ENCODE measurements around the gene C9orf78. TPM values are rescaled to one million over a fixed set of nuclear protein-coding genes. Genes with fewer than 3 reads are reported as not detected.

C9orf78 gene
- total RNA-seq, 1 donor from 2014 or later = 38.0 TPM

DNA sequence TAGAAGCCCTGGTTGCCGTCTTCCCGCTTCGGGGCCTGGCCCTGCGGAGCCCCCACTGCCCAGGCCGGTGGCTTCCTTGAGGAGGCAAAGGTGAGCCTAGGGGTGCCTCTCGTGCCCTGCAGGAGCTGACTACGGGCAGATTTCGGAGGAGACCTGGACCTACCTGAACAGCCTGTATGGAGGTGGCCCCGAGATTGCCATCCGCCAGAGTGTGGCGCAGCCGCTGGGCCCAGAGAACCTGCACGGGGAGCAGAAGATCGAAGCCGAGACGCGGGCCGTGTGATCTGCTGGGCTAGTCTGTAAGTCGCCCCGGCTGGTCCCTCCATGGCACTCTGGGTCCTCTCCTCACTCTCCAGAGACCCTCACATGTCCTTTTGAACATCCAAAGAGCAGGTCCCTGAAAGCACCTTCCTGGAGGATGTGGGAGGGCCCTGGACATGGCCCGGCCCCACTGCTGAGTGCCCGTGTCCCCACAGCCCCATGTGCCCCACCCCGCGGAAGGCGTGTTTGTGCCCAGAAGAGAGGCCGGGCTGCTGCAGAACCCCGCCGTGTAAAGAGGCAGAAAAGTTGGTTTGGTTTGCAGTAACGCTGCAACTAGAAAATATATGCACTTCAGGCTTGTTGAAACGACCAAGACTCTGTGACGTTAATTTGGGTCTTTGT is 45.0 kb upstream of the C9orf78 start:
- Histone ChIP-seq H3K4me1 (ENCODE audit: insufficient read depth, low read length) (peaks cover 18% of the 10 kb centered on the region), H2AFZ (ENCODE audit: low read depth, low read length) (no peak overlapping the region), H3K36me3 (ENCODE audit: insufficient read depth, low read length) (no peaks in the 10 kb centered on the region), H3K9me3 (ENCODE audit: insufficient read depth, low read depth, low read length) (no peaks in the 10 kb centered on the region), H3K27ac (ENCODE audit: low read depth, low read length) (no peak overlapping the region), H3K4me2 (ENCODE audit: low read length) (no peak overlapping the region), H4K20me1 (ENCODE audit: insufficient read depth, low read length) (peaks cover 6% of the 10 kb centered on the region), H3K4me3 (ENCODE audit: insufficient read depth, low read depth, low read length) (no peak overlapping the region), H3K9ac (ENCODE audit: low read length) (no peak overlapping the region), H3K79me2 (ENCODE audit: insufficient read depth, low read length) (no peaks in the 10 kb centered on the region), H3K27me3 (ENCODE audit: insufficient read depth, low read length) (no peaks in the 10 kb centered on the region)
- H3K4me1 Mint-ChIP-seq (ENCODE audit: low read depth, unreplicated experiment) = peaks cover 9% of the 10 kb centered on the region
- H3K4me3 Mint-ChIP-seq (ENCODE audit: unreplicated experiment) = no peak overlapping the region
- no peak overlapping the region for H3K27ac Mint-ChIP-seq (ENCODE audit: unreplicated experiment)
- no peaks in the 10 kb centered on the region for H3K9me3 Mint-ChIP-seq (ENCODE audit: unreplicated experiment)
- no peak for TF ChIP-seq EZH2 (IDR thresholded peaks at IDR 0.05; ENCODE audit: insufficient read depth, low read length)
- TF ChIP-seq, protein P1, sequence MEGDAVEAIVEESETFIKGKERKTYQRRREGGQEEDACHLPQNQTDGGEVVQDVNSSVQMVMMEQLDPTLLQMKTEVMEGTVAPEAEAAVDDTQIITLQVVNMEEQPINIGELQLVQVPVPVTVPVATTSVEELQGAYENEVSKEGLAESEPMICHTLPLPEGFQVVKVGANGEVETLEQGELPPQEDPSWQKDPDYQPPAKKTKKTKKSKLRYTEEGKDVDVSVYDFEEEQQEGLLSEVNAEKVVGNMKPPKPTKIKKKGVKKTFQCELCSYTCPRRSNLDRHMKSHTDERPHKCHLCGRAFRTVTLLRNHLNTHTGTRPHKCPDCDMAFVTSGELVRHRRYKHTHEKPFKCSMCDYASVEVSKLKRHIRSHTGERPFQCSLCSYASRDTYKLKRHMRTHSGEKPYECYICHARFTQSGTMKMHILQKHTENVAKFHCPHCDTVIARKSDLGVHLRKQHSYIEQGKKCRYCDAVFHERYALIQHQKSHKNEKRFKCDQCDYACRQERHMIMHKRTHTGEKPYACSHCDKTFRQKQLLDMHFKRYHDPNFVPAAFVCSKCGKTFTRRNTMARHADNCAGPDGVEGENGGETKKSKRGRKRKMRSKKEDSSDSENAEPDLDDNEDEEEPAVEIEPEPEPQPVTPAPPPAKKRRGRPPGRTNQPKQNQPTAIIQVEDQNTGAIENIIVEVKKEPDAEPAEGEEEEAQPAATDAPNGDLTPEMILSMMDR (IDR thresholded peaks at IDR 0.05; ENCODE audit: insufficient read depth, low read depth, low read length) = no peak
- FAIRE-seq = no peak
- no peak for DNase-seq (ENCODE audit: low read depth)
- no peaks in the 10 kb centered on the region for H3K27me3 Mint-ChIP-seq (ENCODE audit: low read depth, unreplicated experiment)
- peaks cover 7% of the 10 kb centered on the region for H3K36me3 Mint-ChIP-seq (ENCODE audit: low read depth, unreplicated experiment)

DNA sequence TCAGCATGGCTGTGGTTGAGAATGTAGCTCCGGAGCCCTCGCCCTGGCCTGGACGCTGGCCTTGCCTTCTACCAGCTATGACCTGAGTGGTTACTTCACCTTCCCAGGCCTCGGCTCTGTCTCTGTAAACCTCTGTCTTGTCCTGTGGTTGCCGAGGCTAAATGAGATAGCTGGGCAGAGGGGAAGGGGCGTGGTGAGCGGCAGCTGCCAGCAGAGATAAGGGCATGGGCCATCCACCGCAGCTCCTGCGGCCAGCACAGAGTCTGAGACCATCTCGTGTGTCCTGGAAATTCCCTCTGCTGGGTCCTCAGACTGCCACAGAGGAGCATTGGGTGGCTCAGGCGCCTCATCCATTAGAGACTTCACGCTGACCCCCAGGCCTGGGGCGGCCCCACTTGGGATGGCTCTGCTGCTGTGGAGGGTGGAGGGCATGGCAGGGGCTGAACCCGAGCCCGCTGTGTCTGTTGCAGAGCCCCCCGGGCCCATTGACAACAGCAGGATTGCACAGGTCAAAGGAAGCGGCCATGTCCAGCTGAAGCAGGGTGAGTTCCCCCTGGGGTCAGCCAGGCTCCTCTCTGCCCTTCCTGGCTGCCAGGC is 44.1 kb upstream of the C9orf78 start:
- H3K4me3 Mint-ChIP-seq (ENCODE audit: unreplicated experiment) = no peak overlapping the region
- H3K4me1 Mint-ChIP-seq (ENCODE audit: low read depth, unreplicated experiment) = peaks cover 3% of the 10 kb centered on the region
- peaks cover 10% of the 10 kb centered on the region for H3K4me1 ChIP-seq (ENCODE audit: insufficient read depth, low read length)
- no peak overlapping the region for H3K4me2 ChIP-seq (ENCODE audit: low read length)
- H3K79me2 ChIP-seq (ENCODE audit: insufficient read depth, low read length) = no peaks in the 10 kb centered on the region
- H4K20me1 ChIP-seq (ENCODE audit: insufficient read depth, low read length) = peaks cover 6% of the 10 kb centered on the region
- no peaks in the 10 kb centered on the region for H3K27me3 Mint-ChIP-seq (ENCODE audit: low read depth, unreplicated experiment)
- no peaks in the 10 kb centered on the region for H3K9me3 ChIP-seq (ENCODE audit: insufficient read depth, low read depth, low read length)
- no peak overlapping the region for H3K27ac Mint-ChIP-seq (ENCODE audit: unreplicated experiment)
- FAIRE-seq (no peak), DNase-seq (ENCODE audit: low read depth) (no peak)
- H3K27ac ChIP-seq (ENCODE audit: low read depth, low read length) = no peak overlapping the region
- no peak for TF ChIP-seq EZH2 (IDR thresholded peaks at IDR 0.05; ENCODE audit: insufficient read depth, low read length)
- TF ChIP-seq, protein P1 (IDR thresholded peaks at IDR 0.05; ENCODE audit: insufficient read depth, low read depth, low read length) = no peak
- H3K9ac ChIP-seq (ENCODE audit: low read length) = no peak overlapping the region
- H3K9me3 Mint-ChIP-seq (ENCODE audit: unreplicated experiment) = no peaks in the 10 kb centered on the region
- H3K36me3 ChIP-seq (ENCODE audit: insufficient read depth, low read length) = peaks cover 2% of the 10 kb centered on the region
- peaks cover 14% of the 10 kb centered on the region for H3K36me3 Mint-ChIP-seq (ENCODE audit: low read depth, unreplicated experiment)
- no peaks in the 10 kb centered on the region for H3K27me3 ChIP-seq (ENCODE audit: insufficient read depth, low read length)
- H2AFZ ChIP-seq (ENCODE audit: low read depth, low read length) = no peak overlapping the region
- no peak overlapping the region for H3K4me3 ChIP-seq (ENCODE audit: insufficient read depth, low read depth, low read length)

DNA sequence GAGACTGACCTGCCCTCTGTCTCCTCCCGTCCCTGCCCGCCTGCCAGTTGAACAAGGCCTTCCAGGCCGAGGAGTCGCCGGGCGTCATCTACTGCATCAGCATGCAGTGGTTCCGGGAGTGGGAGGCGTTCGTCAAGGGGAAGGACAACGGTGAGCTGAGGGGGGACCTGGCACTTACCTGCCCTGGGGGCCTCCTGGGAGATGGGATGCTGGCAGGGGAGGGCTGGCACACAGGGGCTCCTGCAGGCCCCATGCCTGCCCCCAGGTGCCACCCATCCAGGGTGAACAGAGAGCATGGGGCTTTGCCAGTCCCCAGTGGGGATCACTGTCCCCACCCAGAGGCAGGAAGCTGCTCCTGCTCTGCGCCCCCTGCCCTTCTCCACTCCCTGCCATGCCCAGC is 43.2 kb upstream of the C9orf78 start:
- Histone ChIP-seq H3K4me2 (ENCODE audit: low read length) (no peak overlapping the region), H3K4me1 (ENCODE audit: insufficient read depth, low read length) (peaks cover 6% of the 10 kb centered on the region), H3K79me2 (ENCODE audit: insufficient read depth, low read length) (no peaks in the 10 kb centered on the region), H2AFZ (ENCODE audit: low read depth, low read length) (no peak overlapping the region), H3K36me3 (ENCODE audit: insufficient read depth, low read length) (peaks cover 2% of the 10 kb centered on the region), H4K20me1 (ENCODE audit: insufficient read depth, low read length) (peaks cover 6% of the 10 kb centered on the region), H3K4me3 (ENCODE audit: insufficient read depth, low read depth, low read length) (no peak overlapping the region), H3K27me3 (ENCODE audit: insufficient read depth, low read length) (no peaks in the 10 kb centered on the region), H3K9me3 (ENCODE audit: insufficient read depth, low read depth, low read length) (no peaks in the 10 kb centered on the region), H3K9ac (ENCODE audit: low read length) (no peak overlapping the region), H3K27ac (ENCODE audit: low read depth, low read length) (no peak overlapping the region)
- TF ChIP-seq EZH2 (IDR thresholded peaks at IDR 0.05; ENCODE audit: insufficient read depth, low read length) = no peak
- TF ChIP-seq, protein P1 (IDR thresholded peaks at IDR 0.05; ENCODE audit: insufficient read depth, low read depth, low read length) = no peak
- Mint-ChIP-seq H3K4me1 (ENCODE audit: low read depth, unreplicated experiment) (no peaks in the 10 kb centered on the region), H3K27me3 (ENCODE audit: low read depth, unreplicated experiment) (no peaks in the 10 kb centered on the region), H3K9me3 (ENCODE audit: unreplicated experiment) (no peaks in the 10 kb centered on the region), H3K4me3 (ENCODE audit: unreplicated experiment) (no peak overlapping the region), H3K36me3 (ENCODE audit: low read depth, unreplicated experiment) (peaks cover 17% of the 10 kb centered on the region), H3K27ac (ENCODE audit: unreplicated experiment) (no peak overlapping the region)
- FAIRE-seq (no peak), DNase-seq (ENCODE audit: low read depth) (no peak)
